IPS-18c (cell line): ENCODE data around the gene UBE2D3.
"Not testable (repeated sequence)": the region's sequence is repeated elsewhere in the genome, so short reads cannot be mapped to it uniquely, and the experiment has no call there.

Source experiments
- H3K4me3 ChIP-seq: 2 replicates; pipeline ENCODE4 v1.7.0; 2013; ENCODE audit warnings: low read depth, mild to moderate bottlenecking, low read length, moderate library complexity; ENCODE audit not compliant: insufficient read depth
- H3K9me3 ChIP-seq: one replicate; pipeline ENCODE4 v1.6.1; 2013; ENCODE audit warnings: mild to moderate bottlenecking, low read length, moderate library complexity; ENCODE audit not compliant: control insufficient read depth, insufficient read depth

Gene UBE2D3

GRCh38 chr4:102826890-102827673 is at the start of gene UBE2D3:
Gene UBE2D3 (minus strand): TSS chr4:102827551. CDS start chr4:102826508, 1,043 bp downstream.
- H3K9me3 ChIP-seq, result no peaks in the 10 kb centered on the region
- H3K4me3 ChIP-seq, result peak within 1 kb of the TSS; percentile 65

GRCh38 chr4:102871772-102872171 is 44.4 kb upstream of the UBE2D3 start:
- no peak overlapping the region for H3K4me3 ChIP-seq
- no peaks in the 10 kb centered on the region for H3K9me3 ChIP-seq

DNA sequence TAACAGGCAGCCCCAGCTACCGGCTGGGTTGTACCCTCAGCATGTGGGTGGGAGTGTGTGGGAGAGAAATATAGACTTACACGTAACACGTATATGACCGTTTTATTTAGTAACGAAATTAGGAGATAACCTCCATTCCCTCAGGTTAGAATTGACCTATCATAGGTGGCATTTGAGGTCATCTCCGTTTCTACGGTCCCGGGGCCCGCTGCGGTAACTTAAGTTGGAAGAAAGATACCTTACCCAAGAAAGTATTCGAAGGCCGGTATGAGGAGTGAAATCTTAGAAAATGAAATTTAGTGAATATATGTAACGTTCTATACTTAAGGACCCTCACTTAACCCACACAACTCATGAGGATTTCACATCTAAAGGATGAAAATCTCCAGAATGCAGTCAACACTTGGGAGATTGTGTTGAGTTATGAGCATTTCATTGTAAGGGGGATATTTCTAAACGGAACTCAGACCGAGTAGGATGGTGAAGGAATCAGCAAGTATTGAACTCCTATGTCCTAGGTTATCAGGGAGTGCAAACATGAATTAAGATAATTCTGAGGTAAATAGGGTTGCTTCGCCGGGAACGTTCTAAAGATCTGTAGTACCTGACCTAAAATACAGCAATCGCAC is 42.3 kb upstream of the UBE2D3 start:
- Histone ChIP-seq H3K9me3 (no peaks in the 10 kb centered on the region), H3K4me3 (peak overlapping the region; percentile 88)

GRCh38 chr4:102868781-102869568 is 41.6 kb upstream of the UBE2D3 start, which contains the start of gene CISD2:
Gene CISD2 (plus strand): TSS chr4:102868992. CDS start chr4:102869085, 93 bp downstream.
- Histone ChIP-seq H3K9me3 (no peaks in the 10 kb centered on the region), H3K4me3 (peak within 1 kb of the TSS; percentile 88)

GRCh38 chr4:102868153-102868780 is 40.9 kb upstream of the UBE2D3 start:
- Histone ChIP-seq H3K4me3 (peak overlapping the region; percentile 88), H3K9me3 (no peaks in the 10 kb centered on the region)

GRCh38 chr4:102867278-102868152 is 40.2 kb upstream of the UBE2D3 start:
- Histone ChIP-seq H3K4me3 (peak overlapping the region; percentile 88), H3K9me3 (no peaks in the 10 kb centered on the region)

GRCh38 chr4:102865327-102865726 is 38.0 kb upstream of the UBE2D3 start:
- H3K9me3 ChIP-seq, H3K4me3 ChIP-seq: not testable (repeated sequence)

DNA sequence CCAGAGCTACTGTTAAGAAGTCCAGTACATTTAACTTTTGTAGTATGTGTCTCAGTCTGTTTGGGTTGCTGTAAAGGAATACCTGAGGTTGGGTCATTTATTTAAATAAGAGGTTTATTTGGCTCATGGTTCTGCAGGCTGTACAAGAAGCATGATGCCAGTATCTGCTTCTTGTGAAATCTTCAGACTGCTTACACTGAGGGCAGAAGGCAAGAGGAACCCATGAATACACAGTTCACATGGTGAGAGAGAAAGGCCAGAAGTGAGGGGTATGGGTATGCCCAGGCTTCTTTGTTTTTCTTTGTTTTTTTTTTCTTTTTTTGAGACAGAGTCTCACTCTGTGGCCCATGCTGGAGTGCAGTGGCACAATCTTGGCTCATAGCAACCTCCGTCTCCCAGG is 35.4 kb upstream of the UBE2D3 start:
- Histone ChIP-seq H3K4me3 (no peak overlapping the region), H3K9me3 (no peaks in the 10 kb centered on the region)

GRCh38 chr4:102862016-102862415 is 34.7 kb upstream of the UBE2D3 start:
- no peaks in the 10 kb centered on the region for H3K9me3 ChIP-seq
- H3K4me3 ChIP-seq, result no peak overlapping the region

DNA sequence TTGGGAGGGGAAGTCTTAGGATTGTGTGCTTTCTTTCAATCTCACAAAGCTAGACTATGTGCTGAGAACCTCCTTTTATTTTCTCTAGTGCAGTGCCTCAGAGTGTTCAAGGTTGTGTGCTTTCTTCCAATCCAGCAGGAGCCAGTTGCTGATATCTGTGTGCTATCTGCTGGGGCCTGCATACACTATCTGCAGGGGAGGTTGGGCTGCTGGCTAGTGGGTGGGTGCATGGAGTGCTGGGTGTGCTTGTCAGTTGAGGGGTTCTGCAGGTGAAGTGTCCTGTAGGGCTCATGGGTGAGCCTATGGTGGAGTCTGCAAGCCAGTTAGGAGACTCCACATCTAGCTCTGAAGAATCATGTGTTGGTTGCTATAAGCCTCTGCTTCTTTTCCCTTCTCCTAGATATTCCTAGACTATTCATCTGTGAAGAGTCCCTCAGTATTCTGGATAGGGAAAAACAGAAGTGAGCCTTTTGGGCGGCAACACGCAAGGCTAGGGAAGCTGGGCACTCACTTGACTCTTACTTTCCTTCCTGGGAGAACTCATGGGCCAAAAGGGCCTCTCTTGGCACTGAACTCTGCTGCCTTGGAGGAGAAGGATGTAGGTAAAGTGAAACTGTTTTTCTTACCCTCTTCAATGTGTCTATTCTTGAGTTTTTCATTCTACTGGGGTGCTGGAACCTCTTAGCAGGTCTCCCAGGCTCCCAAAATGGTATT is 33.4 kb upstream of the UBE2D3 start:
- no peaks in the 10 kb centered on the region for H3K9me3 ChIP-seq
- H3K4me3 ChIP-seq, result no peak overlapping the region

DNA sequence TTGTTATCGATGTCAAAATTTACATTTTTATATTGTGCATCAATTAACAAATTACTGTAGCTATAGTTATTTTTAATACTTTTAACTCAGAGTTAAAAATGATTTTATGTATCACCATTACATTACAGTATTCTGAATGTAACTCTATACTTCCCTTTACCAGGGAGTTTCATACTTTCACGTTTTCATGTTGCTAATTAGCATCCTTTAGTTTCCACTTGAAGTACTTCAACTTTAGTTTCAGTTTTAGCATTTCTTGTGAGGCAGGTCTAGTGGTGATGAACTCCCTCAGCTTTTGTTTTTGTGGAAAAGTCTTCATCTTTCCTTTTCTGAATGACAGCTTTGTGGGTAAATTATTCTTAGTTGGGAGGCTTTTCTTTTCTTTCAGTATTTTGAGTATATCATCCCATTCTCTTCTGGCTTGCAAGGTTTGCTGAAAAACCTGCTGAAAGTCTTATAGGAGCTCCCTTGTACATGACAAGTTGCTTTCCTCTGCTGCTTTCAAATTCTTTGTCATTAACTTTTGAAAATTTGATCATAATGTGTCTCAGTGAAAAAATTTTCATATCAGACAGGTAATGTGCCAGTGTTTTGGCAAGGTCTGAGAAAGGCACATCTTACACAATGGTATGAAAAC is 31.6 kb upstream of the UBE2D3 start:
- H3K4me3 ChIP-seq, result no peak overlapping the region
- H3K9me3 ChIP-seq, result no peaks in the 10 kb centered on the region

DNA sequence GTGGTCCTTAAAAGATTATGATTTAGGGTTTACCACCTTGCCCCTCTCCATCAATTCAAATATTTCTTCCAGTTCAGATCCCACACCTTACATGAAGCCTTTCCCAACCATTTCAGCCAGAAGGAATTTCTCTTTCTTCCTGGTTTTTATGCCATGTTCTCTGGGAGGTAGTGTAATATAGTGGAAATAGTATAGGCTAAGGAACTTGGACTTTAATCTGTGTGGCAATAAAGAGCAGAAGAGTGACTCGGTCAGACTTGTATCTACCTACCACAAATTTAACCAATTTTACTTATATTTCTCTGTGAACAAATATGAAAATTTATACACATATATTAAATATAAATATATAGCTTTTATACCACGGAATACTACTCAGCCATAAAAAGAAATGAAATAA is 23.0 kb upstream of the UBE2D3 start:
- Histone ChIP-seq H3K4me3 (no peak overlapping the region), H3K9me3 (no peaks in the 10 kb centered on the region)

DNA sequence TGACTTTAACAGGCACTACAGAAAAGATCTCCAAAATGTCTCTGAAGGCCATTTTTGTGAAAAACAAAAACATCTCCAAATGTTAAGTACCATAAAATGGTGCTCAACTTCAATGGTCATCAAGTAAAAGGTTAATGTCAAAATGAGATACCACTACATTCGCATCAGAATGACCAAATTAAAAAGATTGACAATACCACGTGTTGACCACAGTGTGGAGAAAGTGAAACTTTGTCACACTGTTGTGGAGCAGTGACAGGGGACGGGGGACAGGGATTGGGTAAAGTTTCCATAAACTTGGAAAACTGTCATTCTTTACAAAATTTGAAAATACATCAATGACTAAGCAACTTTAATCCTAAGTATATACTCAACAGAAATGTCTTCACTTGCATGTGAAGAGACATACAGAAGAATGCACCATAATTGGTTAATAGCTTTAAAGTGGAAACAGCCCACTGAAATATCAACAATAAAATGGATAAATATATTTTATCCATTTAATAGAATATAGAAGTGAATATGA is 22.3 kb upstream of the UBE2D3 start:
- Histone ChIP-seq H3K9me3 (no peaks in the 10 kb centered on the region), H3K4me3 (no peak overlapping the region)

- H3K4me3 ChIP-seq, result no peak overlapping the region
- H3K9me3 ChIP-seq, result no peaks in the 10 kb centered on the region
Observed at GRCh38 chr4:102847687-102848086, 20.3 kb upstream of the UBE2D3 start.

GRCh38 chr4:102843938-102844337 is 16.6 kb upstream of the UBE2D3 start:
- H3K4me3 ChIP-seq, result no peak overlapping the region
- no peaks in the 10 kb centered on the region for H3K9me3 ChIP-seq
